Dermis microvascular lymphatic vessel endothelial cell (primary cell): ENCODE results near the gene CRAMP1. TPM values are rescaled to one million over a fixed set of nuclear protein-coding genes. Genes with fewer than 3 reads are reported as not detected.

Experiments used
- DNase-seq, 2 donors: peaks; one replicate each; pipeline versions ENCODE4 v3.0.0 to v3.0.0-alpha.2; 2010; ENCODE audit warnings: low read depth in 2 of 2
- total RNA-seq: library from RNA; depleted of rRNA; stranded (reverse); fragments of >200 nt; gene quantifications from 2 replicates; pipeline ENCODE4 v1.2.1, GENCODE V29; 2014

CRAMP1 gene
- total RNA-seq, 1 donor from 2014 or later: 7.1 TPM

GRCh38 chr16:1655269-1655807, 43.2 kb downstream of the CRAMP1 start:
- DNase-seq: no peak

- no peak for DNase-seq
Observed at GRCh38 chr16:1655909-1656807, 44.0 kb downstream of the CRAMP1 start.

GRCh38 chr16:1656808-1657617, 44.9 kb downstream of the CRAMP1 start:
- DNase-seq: no peak

- DNase-seq: no peak
Observed at GRCh38 chr16:1657841-1658240, 45.7 kb downstream of the CRAMP1 start.

- DNase-seq: peak in 1 of 2 donors; percentile 36
Observed at GRCh38 chr16:1659031-1659430, 46.9 kb downstream of the CRAMP1 start.

- DNase-seq: no peak
Observed at GRCh38 chr16:1661826-1662225, 49.7 kb downstream of the CRAMP1 start.

GRCh38 chr16:1662543-1662942, 50.4 kb downstream of the CRAMP1 start:
- DNase-seq: no peak

- DNase-seq: no peak
Observed at GRCh38 chr16:1665829-1666228, 53.7 kb downstream of the CRAMP1 start.

- DNase-seq: no peak
Observed at GRCh38 chr16:1666316-1666715, 54.2 kb downstream of the CRAMP1 start.

- DNase-seq: no peak
Observed at GRCh38 chr16:1667271-1667670, 55.1 kb downstream of the CRAMP1 start.

- no peak for DNase-seq
Observed at GRCh38 chr16:1667916-1668315, 55.8 kb downstream of the CRAMP1 start.

- DNase-seq: no peak
Observed at GRCh38 chr16:1668612-1669319, 56.6 kb downstream of the CRAMP1 start.

- DNase-seq: no peak
Observed at GRCh38 chr16:1669698-1670097, 57.5 kb downstream of the CRAMP1 start.

- no peak for DNase-seq
Observed at GRCh38 chr16:1670371-1670770, 58.2 kb downstream of the CRAMP1 start.

GRCh38 chr16:1670866-1671265, 58.7 kb downstream of the CRAMP1 start:
- no peak for DNase-seq

GRCh38 chr16:1673424-1674151, 61.4 kb downstream of the CRAMP1 start:
- DNase-seq: peak in 1 of 2 donors; percentile 24

GRCh38 chr16:1674306-1674705, 62.1 kb downstream of the CRAMP1 start:
- no peak for DNase-seq

- DNase-seq: peak in 1 of 2 donors; percentile 39
Observed at GRCh38 chr16:1674751-1675664, 62.8 kb downstream of the CRAMP1 start.

GRCh38 chr16:1676661-1677060, 64.5 kb downstream of the CRAMP1 start:
- DNase-seq: no peak

GRCh38 chr16:1677339-1677738, 65.2 kb downstream of the CRAMP1 start:
- no peak for DNase-seq
